K562 (cell line): ENCODE data around the gene KL. TPM values are rescaled to one million over a fixed set of nuclear protein-coding genes. Genes with fewer than 3 reads are reported as not detected.

ENCODE experiments used
- ATAC-seq: fragments of 200-7000 bp; cut with Tn5 transposase; 3 replicates; pipeline ENCODE4 v1.9.1; 2020; ENCODE audit warnings: moderate library complexity
- BruUV-seq: library from RNA; stranded (reverse); fragments of 400-500 nt; replicated peaks from 2 replicates; lab custom pipeline; 2021; lab: Mats Ljungman, UMichigan
- CTCF ChIA-PET: fragments of 300-600 bp; formaldehyde crosslinking; extraction: SDS; loops from one replicate; lab custom pipeline; 2021; ENCODE audit warnings: low intra/inter-chr PET ratio; lab: Yijun Ruan, JAX
- POLR2A ChIA-PET: fragments of 300-600, 350-650 bp; sonication (Branson Sonifier 250); formaldehyde crosslinking; extraction: SDS; loops from one replicate; lab custom pipeline; 2021; ENCODE audit warnings: antibody characterized with exemption, inconsistent platforms; lab: Yijun Ruan, JAX
- DNase-seq, 4 experiments: peaks; one replicate each; pipeline versions ENCODE4 v3.0.0 to v3.0.0-alpha.2; 2011 to 2018; ENCODE audit warnings: low spot score in 3 of 4, mixed read lengths in 3 of 4; ENCODE audit errors: extremely low read depth in 1 of 4
- FAIRE-seq: peaks from 2 replicates; lab custom pipeline; 2011; peaks lifted over from hg19 to GRCh38; lab: Jason Lieb, UNC
- H2AFZ ChIP-seq: 2 replicates; pipeline ENCODE4 v1.6.0; 2011; ENCODE audit warnings: low read depth, low read length, control low read depth, inconsistent platforms
- H3K27ac ChIP-seq: fragments of 200-600 bp; 3 replicates; pipeline ENCODE4 v1.8.0; 2011; ENCODE audit warnings: low read depth, mild to moderate bottlenecking, control low read depth, inconsistent platforms, low read length, moderate library complexity, mixed read lengths; ENCODE audit errors: extremely low read depth
- H3K27me3 ChIP-seq, 2 experiments: fragments of 300-600 bp in 1 of 2; 2 replicates in 1 of 2; 3 replicates in 1 of 2; pipeline versions ENCODE4 v1.6.0 to v1.8.0; 2011; ENCODE audit warnings: inconsistent platforms in 2 of 2, low read length in 2 of 2, mild to moderate bottlenecking in 1 of 2, mixed read lengths in 1 of 2, moderate library complexity in 1 of 2; ENCODE audit not compliant: control insufficient read depth in 2 of 2, insufficient read depth in 2 of 2
- H3K36me3 ChIP-seq: fragments of 300-600 bp; 3 replicates; pipeline ENCODE4 v1.8.0; 2011; ENCODE audit warnings: mild to moderate bottlenecking, low read length, inconsistent platforms; ENCODE audit not compliant: control insufficient read depth, insufficient read depth
- H3K4me1 ChIP-seq, 2 experiments: fragments of 200-600 bp in 1 of 2; replicated peaks in 1 of 2; 2 replicates in 1 of 2; 3 replicates in 1 of 2; pipeline versions ENCODE4 v1.5.1 to v1.8.0; 2011; ENCODE audit warnings: inconsistent platforms in 2 of 2, low read length in 2 of 2, mild to moderate bottlenecking in 1 of 2, mixed read lengths in 1 of 2, moderate library complexity in 1 of 2; ENCODE audit not compliant: control insufficient read depth in 2 of 2, insufficient read depth in 2 of 2
- H3K4me2 ChIP-seq: 2 replicates; pipeline ENCODE4 v1.6.1; 2011; ENCODE audit warnings: low read length, control low read depth, inconsistent platforms, mixed read lengths; ENCODE audit not compliant: insufficient read depth
- H3K4me3 ChIP-seq: fragments of 200-600 bp; sonication (generic), shearing (Covaris generic); 2 replicates; pipeline ENCODE4 v1.5.1; 2016; ENCODE audit warnings: control low read depth, inconsistent platforms
- H3K79me2 ChIP-seq: fragments of 200-600 bp; 3 replicates; pipeline ENCODE4 v1.8.0; 2011; ENCODE audit warnings: low read length, inconsistent platforms; ENCODE audit not compliant: control insufficient read depth, insufficient read depth
- H3K9ac ChIP-seq, 2 experiments: 2 replicates each; pipeline versions ENCODE4 v1.6.0 to v1.6.1; 2011; ENCODE audit warnings: low read depth in 2 of 2, low read length in 2 of 2, control low read depth in 1 of 2, inconsistent platforms in 1 of 2, mild to moderate bottlenecking in 1 of 2, mixed read lengths in 1 of 2; ENCODE audit not compliant: insufficient read depth in 1 of 2
- H3K9me1 ChIP-seq: one replicate; pipeline ENCODE4 v1.6.0; 2011; ENCODE audit warnings: inconsistent platforms, mild to moderate bottlenecking, low read length, moderate library complexity; ENCODE audit not compliant: control insufficient read depth, insufficient read depth
- H3K9me3 ChIP-seq: replicated peaks from 2 replicates; pipeline ENCODE4 v1.5.1; 2011; ENCODE audit warnings: low read depth, low read length, inconsistent platforms; ENCODE audit not compliant: control insufficient read depth, insufficient read depth
- H4K20me1 ChIP-seq: replicated peaks from 2 replicates; pipeline ENCODE4 v1.6.1; 2011; ENCODE audit warnings: low read length, inconsistent platforms, mixed read lengths; ENCODE audit not compliant: control insufficient read depth, insufficient read depth
- ATF3 ChIP-seq, 2 experiments: fragments of 450-650 bp in 1 of 2; sonication (generic) in 1 of 2; formaldehyde crosslinking in 1 of 2; IDR thresholded peaks in 1 of 2; conservative IDR thresholded peaks in 1 of 2; 2 replicates each; pipeline versions ENCODE4 v1.6.1 to v1.8.1; 2016 to 2023; ENCODE audit warnings: mild to moderate bottlenecking in 2 of 2, moderate library complexity in 2 of 2, inconsistent platforms in 1 of 2, missing genetic modification reagents in 1 of 2
- MCM3 ChIP-seq: fragments of 450-650 bp; IDR thresholded peaks from 2 replicates; pipeline ENCODE4 v1.6.1; 2016
- NCOA1 ChIP-seq: fragments of 450-650 bp; IDR thresholded peaks from 2 replicates; pipeline ENCODE4 v1.6.1; 2016; ENCODE audit warnings: low read depth
- NCOA4 ChIP-seq: fragments of 450-650 bp; IDR thresholded peaks from 2 replicates; pipeline ENCODE4 v1.6.1; 2018; ENCODE audit warnings: mild to moderate bottlenecking; ENCODE audit not compliant: partially characterized antibody
- PBX2 ChIP-seq, 2 experiments: IDR thresholded peaks in 1 of 2; conservative IDR thresholded peaks in 1 of 2; 2 replicates each; pipeline ENCODE4 v1.6.1; 2016; ENCODE audit warnings: low read depth in 2 of 2, mild to moderate bottlenecking in 1 of 2, missing compliant biosample characterization in 1 of 2, missing genetic modification characterization in 1 of 2, moderate library complexity in 1 of 2
- SMARCC2 ChIP-seq: fragments of 450-650 bp; IDR thresholded peaks from 2 replicates; pipeline ENCODE4 v1.6.1; 2017; ENCODE audit warnings: antibody characterized with exemption, moderate library complexity, mild to moderate bottlenecking, low read depth
- SRF ChIP-seq, 2 experiments: fragments of 250-450, 450-650 bp in 1 of 2; sonication (Bioruptor Pico) in 1 of 2; sonication (generic) in 1 of 2; formaldehyde crosslinking; IDR thresholded peaks; 2 replicates each; pipeline versions ENCODE4 v1.5.0 to v1.5.1; 2020 to 2022; ENCODE audit warnings: mild to moderate bottlenecking in 1 of 2, missing genetic modification reagents in 1 of 2
- STAG1 ChIP-seq: sonication (generic); formaldehyde crosslinking; IDR thresholded peaks from 2 replicates; pipeline ENCODE4 v1.5.0; 2020; ENCODE audit warnings: missing genetic modification reagents, borderline replicate concordance
- TAF15 ChIP-seq: fragments of 200-400 bp; formaldehyde crosslinking; IDR thresholded peaks from 2 replicates; pipeline ENCODE4 v1.6.1; 2017; ENCODE audit warnings: mild to moderate bottlenecking, low read depth, low read length, moderate library complexity
- TBL1XR1 ChIP-seq, 2 experiments: IDR thresholded peaks; 2 replicates each; pipeline ENCODE4 v1.6.1; 2012; ENCODE audit warnings: improper control_type of control experiment in 2 of 2, low read length in 2 of 2, mild to moderate bottlenecking in 1 of 2
- ZNF311 ChIP-seq: fragments of 250-450 bp; sonication (Bioruptor Pico); IDR thresholded peaks from 2 replicates; pipeline ENCODE4 v1.4.0; 2020; ENCODE audit warnings: mild to moderate bottlenecking, moderate library complexity
- ZNF586 ChIP-seq: fragments of 450-650 bp; formaldehyde crosslinking; conservative IDR thresholded peaks from 2 replicates; pipeline ENCODE4 v1.4.0; 2020; ENCODE audit warnings: mild to moderate bottlenecking, moderate library complexity
- WGBS: fragments of 100-300 bp; shearing (Covaris generic); methylation state at CpG from one replicate; pipeline ENCODE4 v1.1.6; 2016; ENCODE audit warnings: low coverage, mixed read lengths; ENCODE audit not compliant: insufficient coverage; ENCODE audit errors: missing lambda C conversion rate; 5-methylcytosine and 5-hydroxymethylcytosine counted together
- in situ Hi-C: fragments of 300-500 bp; cut with MboI; formaldehyde crosslinking; loops from 4 replicates; pipeline ENCODE4 v1.15.0; 2018; ENCODE audit warnings: inconsistent platforms, mixed read lengths
- intact Hi-C: fragments of 100-400 bp; cut with micrococcal nuclease; formaldehyde crosslinking; loops from 2 replicates; pipeline ENCODE4 v1.14.2; 2022
- polyA plus RNA-seq, 8 experiments: library from polyadenylated mRNA; depleted of rRNA in 4 of 8; stranded (reverse) in 5 of 8; unstranded in 3 of 8; fragments of >200 nt; fragmentation: Nextera tagmentation in 2 of 8; fragmentation: Illumina TruSeq in 1 of 8; extraction: Ambion mirVana in 2 of 8; extraction: Trizol in 1 of 8; gene quantifications; 2 replicates each; pipeline versions ENCODE4 v1.2.1 to v1.2.3, GENCODE V29; 2011 to 2014; ENCODE audit warnings: inconsistent platforms in 1 of 8, missing spikeins in 1 of 8
- total RNA-seq, 7 experiments: library from RNA; depleted of rRNA in 6 of 7; stranded (reverse); fragments of >200 nt in 6 of 7; fragmentation: Illumina TruSeq in 2 of 7; extraction: Trizol in 2 of 7; gene quantifications; 2 replicates each; pipeline versions ENCODE4 v1.2.1 to v1.2.3, GENCODE V29; 2011 to 2021; ENCODE audit warnings: low replicate concordance in 1 of 7
- TF ChIP-seq, protein P1 (sequence below): sonication (generic); formaldehyde crosslinking; IDR thresholded peaks from 2 replicates; pipeline ENCODE4 v1.8.0; 2022; ENCODE audit warnings: missing genetic modification reagents, mild to moderate bottlenecking, borderline replicate concordance

The KL gene
- total and polyA plus RNA-seq, 9 of the 15 experiments (the other 6 are each of a cell fraction or from before 2014, with no cell fraction given) = not detected

DNA sequence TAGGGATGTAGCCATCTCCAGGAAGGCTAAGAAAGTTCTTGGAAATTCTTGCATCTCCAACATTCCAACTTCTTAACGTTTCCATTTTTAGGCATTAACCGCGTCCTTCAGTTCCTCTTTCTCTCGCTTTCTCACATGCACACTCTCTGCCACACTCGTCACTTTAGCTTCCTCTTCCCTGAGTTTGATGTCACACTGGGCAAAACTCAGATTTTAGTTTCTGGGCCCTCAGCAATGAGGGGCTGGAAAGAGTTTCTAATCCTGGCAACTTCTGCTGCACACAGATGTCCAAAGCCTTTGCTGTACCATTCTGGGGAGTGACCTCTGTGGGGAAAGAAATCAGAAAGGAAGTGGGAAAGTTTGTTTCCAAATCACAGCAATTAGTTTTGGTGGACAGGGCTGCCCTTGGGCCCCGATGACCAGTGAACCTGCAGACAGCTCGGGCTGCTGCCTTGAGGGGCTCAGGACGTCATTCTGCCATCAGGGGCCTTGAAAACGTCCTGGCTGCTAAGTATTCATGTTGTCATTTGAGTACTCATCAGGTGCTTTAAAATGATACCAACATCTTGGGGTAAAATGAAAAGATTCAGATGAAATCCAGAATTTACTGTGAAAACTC, 89.3 kb downstream of the KL start:
- CTCF ChIA-PET = no interaction called here
- 0% methylated on average over 7 of the region's 9 CpGs for WGBS
- no TSS peak for BruUV-seq

More for the DNA sequence above, 89.3 kb downstream of the KL start:
- intact Hi-C loops = no loop called here
- no peak overlapping the region for H3K27ac ChIP-seq
- H3K9ac ChIP-seq = no peak overlapping the region
- ATAC-seq (no peak), FAIRE-seq (no peak), DNase-seq (no peak)
- POLR2A ChIA-PET = no interaction called here
- H3K4me1 ChIP-seq = no peaks in the 10 kb centered on the region
- H2AFZ ChIP-seq = no peak overlapping the region
- no peaks in the 10 kb centered on the region for H3K9me3 ChIP-seq
- H3K4me3 ChIP-seq = no peak overlapping the region
- in situ Hi-C loops = no loop called here
- H3K27me3 ChIP-seq = no peaks in the 10 kb centered on the region
- no peaks in the 10 kb centered on the region for H4K20me1 ChIP-seq
- no peaks in the 10 kb centered on the region for H3K9me1 ChIP-seq
- no peaks in the 10 kb centered on the region for H3K79me2 ChIP-seq
- TF ChIP-seq TBL1XR1 (IDR thresholded peaks at IDR 0.05; ENCODE audit: low read length in 2 of 2) (no peak), NCOA4 (no peak), ZNF311 (CRISPR knock-in tag) (no peak), TAF15 (no peak), SMARCC2 (no peak), SRF (CRISPR knock-in tag; IDR thresholded peaks at IDR 0.05) (no peak), NCOA1 (no peak), PBX2 (CRISPR knock-in tag; IDR thresholded peaks at IDR 0.05; ENCODE audit: low read depth) (no peak), PBX2 (tag; conservative IDR thresholded peaks at IDR 0.05; ENCODE audit: low read depth) (no peak), ZNF586 (CRISPR knock-in tag) (no peak), ATF3 (IDR thresholded peaks at IDR 0.05) (no peak), ATF3 (CRISPR knock-in tag; conservative IDR thresholded peaks at IDR 0.05) (no peak), STAG1 (CRISPR knock-in tag) (no peak), MCM3 (no peak)
- TF ChIP-seq, protein P1, sequence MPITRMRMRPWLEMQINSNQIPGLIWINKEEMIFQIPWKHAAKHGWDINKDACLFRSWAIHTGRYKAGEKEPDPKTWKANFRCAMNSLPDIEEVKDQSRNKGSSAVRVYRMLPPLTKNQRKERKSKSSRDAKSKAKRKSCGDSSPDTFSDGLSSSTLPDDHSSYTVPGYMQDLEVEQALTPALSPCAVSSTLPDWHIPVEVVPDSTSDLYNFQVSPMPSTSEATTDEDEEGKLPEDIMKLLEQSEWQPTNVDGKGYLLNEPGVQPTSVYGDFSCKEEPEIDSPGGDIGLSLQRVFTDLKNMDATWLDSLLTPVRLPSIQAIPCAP (CRISPR knock-in tag) = no peak
- H3K36me3 ChIP-seq = no peaks in the 10 kb centered on the region
- no peak overlapping the region for H3K4me2 ChIP-seq
